Transverse colon (tissue), 4 donors: ENCODE measurements around the gene RETSAT. TPM values are rescaled to one million over a fixed set of nuclear protein-coding genes. Genes with fewer than 3 reads are reported as not detected.

ENCODE experiments used
- DNase-seq: peaks from one replicate; pipeline ENCODE4 v3.0.0-alpha.2; 2019
- H3K27ac ChIP-seq, 4 donors: fragments of 200-600 bp; sonication (generic); 2 replicates each; pipeline ENCODE4 v1.5.1; 2016 to 2018; ENCODE audit warnings: inconsistent platforms in 4 of 4
- H3K27me3 ChIP-seq: fragments of 200-600 bp; sonication (generic); 2 replicates; pipeline ENCODE4 v1.5.1; 2017; ENCODE audit warnings: inconsistent platforms
- H3K36me3 ChIP-seq, 4 donors: fragments of 200-600 bp; sonication (generic); 2 replicates each; pipeline ENCODE4 v1.5.1; 2017 to 2019; ENCODE audit warnings: inconsistent platforms in 4 of 4
- H3K4me1 ChIP-seq, 4 donors: fragments of 200-600 bp; sonication (generic); 2 replicates each; pipeline ENCODE4 v1.5.1; 2017 to 2020; ENCODE audit warnings: inconsistent platforms in 4 of 4
- H3K4me3 ChIP-seq, 4 donors: fragments of 200-600 bp; sonication (generic); 1 replicate in 1 of 4; 2 replicates in 3 of 4; pipeline versions ENCODE4 v1.5.1 to v1.6.1; 2017 to 2019; ENCODE audit warnings: inconsistent platforms in 4 of 4
- H3K9me3 ChIP-seq, 2 donors: fragments of 200-600 bp; sonication (generic); 2 replicates each; pipeline ENCODE4 v1.5.1; 2017 to 2019; ENCODE audit warnings: inconsistent platforms in 2 of 2
- EP300 ChIP-seq: sonication (generic); formaldehyde crosslinking; IDR thresholded peaks from one replicate; pipeline ENCODE4 v1.6.1; 2017; ENCODE audit warnings: antibody characterized with exemption, low read depth
- POLR2A ChIP-seq: fragments of 450-650 bp; IDR thresholded peaks from one replicate; pipeline ENCODE4 v1.6.1; 2016; ENCODE audit warnings: antibody characterized with exemption, mild to moderate bottlenecking, moderate library complexity
- POLR2AphosphoS5 ChIP-seq, 3 donors: sonication (generic); formaldehyde crosslinking; IDR thresholded peaks; one replicate each; pipeline ENCODE4 v1.6.1; 2016; ENCODE audit warnings: antibody characterized with exemption in 3 of 3
- WGBS, 2 donors: methylation state at CpG; one replicate each; pipeline ENCODE4 v1.1.5; 2018; ENCODE audit warnings: low coverage in 1 of 2; 5-methylcytosine and 5-hydroxymethylcytosine counted together
- in situ Hi-C, 4 donors: fragments of 200-750 bp; cut with MboI; loops; one replicate each; pipeline versions ENCODE4 v1.15.0 to v1.15.1; 2017; ENCODE audit warnings: low sequenced_read_pairs in 3 of 4, low pct_ligation_motif_present in 1 of 4, low pct_unique_long_range_greater_than_20kb in 1 of 4
- intact Hi-C: fragments of 100-400 bp; cut with DNase I; formaldehyde crosslinking; loops from one replicate; pipeline ENCODE4 v1.15.1; 2023; ENCODE audit warnings: low total_unique reads
- total RNA-seq, 4 donors: library from RNA; depleted of rRNA; stranded (reverse); fragments of >200 nt; gene quantifications; one replicate each; pipeline ENCODE4 v1.1.0, GENCODE V29; 2016
- TF ChIP-seq, protein P1 (sequence below), 5 experiments: fragments of 200-600 bp in 3 of 5; fragments of 450-650 bp in 2 of 5; sonication (generic) in 3 of 5; IDR thresholded peaks; 1 replicate in 2 of 5; 2 replicates in 3 of 5; pipeline ENCODE4 v1.5.1; 2016 to 2017; ENCODE audit warnings: antibody characterized with exemption in 5 of 5, inconsistent platforms in 3 of 5, mild to moderate bottlenecking in 2 of 5, moderate library complexity in 1 of 5

RETSAT gene
- total RNA-seq, 4 donors from 2014 or later = 109 to 638 (median 330) TPM

DNA sequence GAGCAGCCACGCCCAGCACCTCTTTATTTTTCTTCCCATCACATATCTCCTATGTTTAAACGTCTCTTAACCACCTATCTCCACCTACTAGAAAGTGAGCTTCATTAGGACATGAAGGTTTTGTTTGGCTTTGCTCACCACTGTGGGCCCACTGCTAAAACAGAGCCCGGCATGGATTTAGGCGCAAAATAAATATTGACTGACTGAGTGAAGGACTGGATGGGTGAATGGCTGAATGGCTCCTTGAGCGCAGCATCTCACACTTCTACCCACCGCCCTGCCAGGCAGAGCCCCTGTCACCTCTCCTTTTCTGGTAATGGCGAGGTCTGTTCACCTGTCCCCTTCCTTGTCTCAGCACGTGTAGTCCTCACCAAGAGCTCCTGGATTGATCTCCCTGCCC is 45.7 kb upstream of the RETSAT start:
- in situ Hi-C loops (no loop called here), intact Hi-C loops (no loop called here)
- no peak for DNase-seq
- TF ChIP-seq POLR2A (no peak), EP300 (no peak), POLR2AphosphoS5 (IDR thresholded peaks at IDR 0.05) (no peak)
- TF ChIP-seq, protein P1, sequence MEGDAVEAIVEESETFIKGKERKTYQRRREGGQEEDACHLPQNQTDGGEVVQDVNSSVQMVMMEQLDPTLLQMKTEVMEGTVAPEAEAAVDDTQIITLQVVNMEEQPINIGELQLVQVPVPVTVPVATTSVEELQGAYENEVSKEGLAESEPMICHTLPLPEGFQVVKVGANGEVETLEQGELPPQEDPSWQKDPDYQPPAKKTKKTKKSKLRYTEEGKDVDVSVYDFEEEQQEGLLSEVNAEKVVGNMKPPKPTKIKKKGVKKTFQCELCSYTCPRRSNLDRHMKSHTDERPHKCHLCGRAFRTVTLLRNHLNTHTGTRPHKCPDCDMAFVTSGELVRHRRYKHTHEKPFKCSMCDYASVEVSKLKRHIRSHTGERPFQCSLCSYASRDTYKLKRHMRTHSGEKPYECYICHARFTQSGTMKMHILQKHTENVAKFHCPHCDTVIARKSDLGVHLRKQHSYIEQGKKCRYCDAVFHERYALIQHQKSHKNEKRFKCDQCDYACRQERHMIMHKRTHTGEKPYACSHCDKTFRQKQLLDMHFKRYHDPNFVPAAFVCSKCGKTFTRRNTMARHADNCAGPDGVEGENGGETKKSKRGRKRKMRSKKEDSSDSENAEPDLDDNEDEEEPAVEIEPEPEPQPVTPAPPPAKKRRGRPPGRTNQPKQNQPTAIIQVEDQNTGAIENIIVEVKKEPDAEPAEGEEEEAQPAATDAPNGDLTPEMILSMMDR (IDR thresholded peaks at IDR 0.05) = no peak
- peaks cover 0 to 8% (median 2%) of the 10 kb centered on the region in 4 donors for H3K4me1 ChIP-seq
- H3K27me3 ChIP-seq = no peaks in the 10 kb centered on the region
- H3K36me3 ChIP-seq = no peaks in the 10 kb centered on the region
- H3K27ac ChIP-seq = no peak overlapping the region
- WGBS, 2 donors = 91 to 98% methylated on average over 8 of the region's 8 CpGs
- peaks cover 0 to 4% of the 10 kb centered on the region in 2 donors for H3K9me3 ChIP-seq
- no peak overlapping the region for H3K4me3 ChIP-seq

DNA sequence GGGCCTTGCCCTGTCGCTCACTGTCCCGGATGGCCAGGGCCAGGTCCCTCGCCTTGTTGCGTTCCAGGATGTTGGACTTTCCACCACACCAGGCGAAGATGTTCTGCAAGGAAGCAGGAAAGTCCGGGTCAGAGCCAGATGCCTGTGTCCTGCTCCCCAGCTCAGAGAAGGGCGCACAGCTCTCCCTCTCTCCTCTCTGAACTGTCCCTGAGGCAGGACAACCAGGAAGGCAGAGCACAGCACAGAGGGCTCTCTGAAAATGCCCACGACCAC is 44.8 kb upstream of the RETSAT start:
- H3K27me3 ChIP-seq = no peaks in the 10 kb centered on the region
- no peaks in the 10 kb centered on the region for H3K36me3 ChIP-seq
- no peak overlapping the region for H3K27ac ChIP-seq
- H3K9me3 ChIP-seq = peaks cover 0 to 4% of the 10 kb centered on the region in 2 donors
- H3K4me1 ChIP-seq = peaks cover 0 to 8% (median 2%) of the 10 kb centered on the region in 4 donors
- H3K4me3 ChIP-seq = no peak overlapping the region
- TF ChIP-seq EP300 (no peak), POLR2A (no peak), POLR2AphosphoS5 (IDR thresholded peaks at IDR 0.05) (no peak)
- TF ChIP-seq, protein P1 (IDR thresholded peaks at IDR 0.05) = no peak
- intact Hi-C loops (no loop called here), in situ Hi-C loops (no loop called here)
- DNase-seq = no peak
- WGBS, 2 donors = 94 to 100% methylated on average over 4 to 8 of the region's 8 CpGs

DNA sequence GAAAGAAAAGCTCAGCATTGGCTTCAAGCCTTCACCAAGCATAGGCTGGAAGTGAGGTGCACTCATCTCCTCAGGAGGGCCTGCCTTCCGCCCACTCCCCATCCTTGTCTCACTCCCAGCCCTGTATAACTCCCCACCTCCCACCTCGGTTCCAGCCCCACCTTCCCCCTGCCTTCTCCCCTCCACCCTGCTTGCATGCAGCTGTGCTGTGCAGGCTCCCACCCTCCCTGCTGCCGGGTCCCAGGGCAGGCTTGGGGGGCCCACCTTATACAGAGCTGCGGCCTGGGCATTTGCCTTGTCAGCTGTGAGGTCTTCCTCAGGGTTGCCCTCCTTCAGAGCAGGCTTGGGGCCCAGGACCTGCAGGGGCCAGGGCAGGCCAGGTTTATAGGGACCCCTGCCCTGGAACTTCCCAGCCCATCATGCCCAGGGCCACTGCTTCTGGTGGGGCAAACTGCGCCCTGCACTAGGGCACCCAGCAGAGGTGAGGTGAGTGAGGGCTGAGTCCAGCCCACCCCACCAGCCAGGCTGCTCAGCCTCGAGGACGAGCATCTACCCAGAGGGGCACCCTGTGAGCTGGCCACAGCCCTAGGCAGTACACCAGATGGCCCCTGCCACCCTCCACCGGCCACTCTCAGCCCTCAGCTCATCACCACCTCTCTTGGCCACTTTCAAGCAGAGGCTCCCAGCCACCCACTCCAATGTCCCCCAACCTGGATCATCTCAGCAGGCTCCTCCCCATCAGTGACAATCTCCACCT is 44.3 kb upstream of the RETSAT start:
- H3K36me3 ChIP-seq = no peaks in the 10 kb centered on the region
- 95% methylated on average over 7 of the region's 8 CpGs; no CpG with 5 or more reads in 1 of the 2 donors for WGBS, 2 donors
- H3K4me1 ChIP-seq = peaks cover 0 to 8% (median 2%) of the 10 kb centered on the region in 4 donors
- H3K9me3 ChIP-seq = no peaks in the 10 kb centered on the region
- no peak overlapping the region for H3K27ac ChIP-seq
- in situ Hi-C loops = no loop called here
- intact Hi-C loops = no loop called here
- H3K27me3 ChIP-seq = no peaks in the 10 kb centered on the region
- TF ChIP-seq, protein P1 (IDR thresholded peaks at IDR 0.05) = no peak
- no peak for TF ChIP-seq EP300
- no peak for TF ChIP-seq POLR2A
- no peak for TF ChIP-seq POLR2AphosphoS5 (IDR thresholded peaks at IDR 0.05)
- no peak overlapping the region for H3K4me3 ChIP-seq
- no peak for DNase-seq

DNA sequence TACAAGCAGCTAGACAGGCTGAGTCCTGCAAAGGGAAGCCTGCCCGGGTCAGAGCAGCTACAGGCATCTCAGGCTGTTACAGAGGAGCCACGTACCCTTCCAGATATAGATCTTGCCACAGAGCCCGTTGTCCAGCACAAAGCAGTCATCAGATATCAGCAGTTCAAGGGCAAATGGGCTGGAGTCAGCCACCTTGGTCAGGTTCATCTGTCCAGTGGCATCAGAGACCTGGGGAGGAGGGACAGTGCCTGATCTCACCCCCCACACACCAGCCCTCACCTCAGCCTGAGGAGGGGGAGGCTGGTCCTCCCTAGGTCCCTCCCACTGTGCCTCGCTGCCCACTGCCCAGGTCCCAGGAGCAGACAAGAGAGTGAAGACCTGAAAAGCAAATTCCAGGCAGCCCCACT is 43.6 kb upstream of the RETSAT start:
- no peak overlapping the region for H3K4me3 ChIP-seq
- H3K36me3 ChIP-seq = no peaks in the 10 kb centered on the region
- intact Hi-C loops = no loop called here
- in situ Hi-C loops = no loop called here
- no peak for TF ChIP-seq EP300
- TF ChIP-seq, protein P1 (IDR thresholded peaks at IDR 0.05) = no peak
- TF ChIP-seq POLR2A = no peak
- TF ChIP-seq POLR2AphosphoS5 (IDR thresholded peaks at IDR 0.05) = no peak
- no peaks in the 10 kb centered on the region for H3K9me3 ChIP-seq
- no peaks in the 10 kb centered on the region for H3K27me3 ChIP-seq
- WGBS, 2 donors = 98% methylated on average over 4 of the region's 4 CpGs; no CpG with 5 or more reads in 1 of the 2 donors
- H3K27ac ChIP-seq = peak overlapping the region in 1 of 4 donors; percentile 66
- H3K4me1 ChIP-seq = peaks cover 0 to 8% (median 2%) of the 10 kb centered on the region in 4 donors
- no peak for DNase-seq
